HG03439 (cell line): ENCODE results near the gene ABCA5.
A peak's percentile ranks its signal among the peaks of the same experiment; 100 is the strongest.

Experiments used
- ATAC-seq: cut with Tn5 transposase; IDR thresholded peaks from one replicate; pipeline ENCODE4 v1.9.1; 2021; ENCODE audit warnings: mild to moderate bottlenecking, moderate library complexity; ENCODE audit not compliant: unreplicated experiment

Gene ABCA5

GRCh38 chr17:69269131-69269998 is 57.6 kb downstream of the ABCA5 start:
- ATAC-seq: no peak

DNA sequence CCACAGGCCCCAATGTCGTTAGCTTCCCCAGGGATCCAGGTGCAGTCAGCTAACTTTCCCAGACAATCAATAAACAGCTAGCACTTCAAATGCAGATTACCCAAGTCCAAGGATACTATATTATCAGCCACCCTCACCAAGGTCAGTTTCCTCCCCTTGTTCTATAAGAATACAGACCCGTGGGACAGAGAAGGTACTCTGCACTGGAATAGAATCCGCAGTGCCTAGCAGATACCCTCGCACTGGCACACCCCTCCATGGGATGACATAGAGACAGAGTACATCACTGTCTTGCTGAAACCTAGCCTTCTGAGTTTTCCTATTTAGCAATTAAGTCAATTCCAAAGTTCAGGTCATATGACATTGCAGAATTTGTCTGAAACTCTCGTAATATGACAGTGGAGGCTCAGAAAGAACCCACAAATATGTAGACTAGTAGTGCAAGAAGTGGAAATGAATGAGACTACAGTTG is 58.4 kb downstream of the ABCA5 start:
- ATAC-seq: no peak

- no peak for ATAC-seq
Observed at GRCh38 chr17:69267219-69267618, 59.7 kb downstream of the ABCA5 start.

- no peak for ATAC-seq
Observed at GRCh38 chr17:69265873-69266272, 61.1 kb downstream of the ABCA5 start.

- no peak for ATAC-seq
Observed at GRCh38 chr17:69254187-69254586, 72.7 kb downstream of the ABCA5 start.

DNA sequence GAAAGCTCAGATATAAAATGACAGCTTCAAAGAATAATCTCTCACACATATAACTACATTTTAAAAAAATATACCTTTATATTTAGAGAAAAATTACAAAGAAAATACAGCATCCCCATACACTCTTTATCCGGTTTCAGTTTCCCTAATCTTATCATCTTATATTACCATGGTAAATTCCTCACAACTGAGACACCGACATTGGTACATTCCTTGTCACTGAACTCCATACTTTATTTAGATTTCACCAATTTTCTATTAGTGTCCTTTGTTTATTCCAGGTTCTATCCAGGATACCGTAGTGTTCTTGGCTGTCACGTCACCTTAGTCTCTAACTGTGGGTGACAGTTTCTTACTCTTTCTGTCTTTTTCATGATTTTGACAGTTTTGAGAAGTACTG is 76.3 kb downstream of the ABCA5 start:
- no peak for ATAC-seq

- no peak for ATAC-seq
Observed at GRCh38 chr17:69246726-69247375, 80.1 kb downstream of the ABCA5 start.

GRCh38 chr17:69246202-69246601 is 80.7 kb downstream of the ABCA5 start:
- no peak for ATAC-seq

GRCh38 chr17:69245617-69246016 is 81.3 kb downstream of the ABCA5 start:
- ATAC-seq: no peak

GRCh38 chr17:69239611-69240600 is 87.0 kb downstream of the ABCA5 start:
- ATAC-seq: no peak

GRCh38 chr17:69236946-69237345 is 90.0 kb downstream of the ABCA5 start:
- ATAC-seq: no peak

DNA sequence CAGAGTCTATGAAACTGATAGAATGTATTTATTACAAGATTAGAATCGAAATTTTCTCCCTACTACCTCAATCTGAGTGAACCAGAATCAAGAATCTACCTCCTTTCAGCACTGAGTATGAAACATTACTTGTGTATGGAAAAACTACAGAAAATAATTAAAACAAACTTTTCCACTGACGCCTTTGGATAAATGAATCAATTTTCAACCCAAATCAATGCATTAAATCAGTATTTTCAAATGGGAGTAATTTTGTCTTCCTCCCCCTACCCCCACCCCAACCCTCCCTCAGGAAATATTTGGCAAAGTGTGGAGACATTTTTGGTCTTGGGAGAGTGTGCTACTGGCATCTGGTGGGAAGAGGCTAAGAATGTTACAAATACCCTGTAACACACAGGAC is 90.5 kb downstream of the ABCA5 start:
- ATAC-seq: no peak

DNA sequence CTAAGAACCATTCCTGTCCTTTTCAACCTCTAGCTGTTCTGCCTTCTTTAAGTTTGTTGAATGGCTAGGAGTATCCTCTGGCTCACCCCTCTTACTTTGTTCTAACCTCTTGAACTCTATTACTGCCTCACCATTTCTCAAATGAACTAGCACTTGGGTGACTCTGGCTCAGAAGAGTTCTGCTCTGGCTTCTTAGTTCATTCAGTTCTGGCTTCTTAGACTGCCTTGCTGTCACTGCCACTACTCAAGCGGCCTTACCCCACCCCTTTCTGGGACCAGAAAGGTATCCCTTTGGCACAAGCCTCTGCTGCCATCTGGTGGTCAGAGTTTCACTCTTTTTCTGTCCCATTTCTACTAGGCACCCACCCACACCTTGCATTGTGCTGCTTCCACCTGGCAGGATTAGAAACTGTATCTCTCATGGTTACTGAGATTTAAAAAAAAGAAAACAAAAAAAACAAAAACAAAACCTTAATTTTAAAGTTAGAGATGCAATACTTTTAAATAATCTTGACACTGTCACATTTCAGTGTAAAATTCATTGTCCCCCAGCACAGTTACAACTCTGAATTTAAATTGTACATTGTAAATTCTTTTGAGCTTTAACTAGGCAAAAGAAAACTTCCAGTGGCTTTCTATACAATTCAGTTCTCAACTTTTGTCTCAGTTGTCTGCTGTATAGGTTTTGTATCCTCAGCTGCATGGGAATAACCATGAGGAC is 91.4 kb downstream of the ABCA5 start:
- peak; percentile 89 for ATAC-seq

- no peak for ATAC-seq
Observed at GRCh38 chr17:69232650-69233049, 94.3 kb downstream of the ABCA5 start.

GRCh38 chr17:69231521-69231920 is 95.4 kb downstream of the ABCA5 start:
- ATAC-seq: no peak

DNA sequence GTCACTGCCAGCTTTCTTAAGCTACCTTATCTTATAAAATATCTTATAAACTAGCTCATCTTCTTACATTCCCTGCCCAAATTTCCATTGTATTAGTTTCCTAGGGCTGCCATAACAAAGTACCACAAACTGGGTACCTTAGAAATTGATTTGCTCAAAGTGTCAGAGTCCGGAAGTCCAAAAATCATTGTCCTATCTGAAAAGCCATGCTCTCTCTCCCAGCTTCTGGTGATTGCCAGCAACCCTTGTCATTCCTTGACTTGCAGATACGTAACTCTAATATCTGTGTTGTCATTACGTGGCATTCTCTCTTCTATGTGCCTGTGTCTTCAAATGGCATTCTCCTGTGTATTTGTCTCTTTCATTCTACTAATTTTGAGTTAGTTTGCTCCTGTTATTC is 96.0 kb downstream of the ABCA5 start:
- no peak for ATAC-seq

- ATAC-seq: no peak
Observed at GRCh38 chr17:69228576-69228975, 98.4 kb downstream of the ABCA5 start, which contains the start of gene ABCA10. Gene ABCA10, minus strand, starts transcription at chr17:69228824. Its CDS starts 3,466 bp downstream, at chr17:69225358.

DNA sequence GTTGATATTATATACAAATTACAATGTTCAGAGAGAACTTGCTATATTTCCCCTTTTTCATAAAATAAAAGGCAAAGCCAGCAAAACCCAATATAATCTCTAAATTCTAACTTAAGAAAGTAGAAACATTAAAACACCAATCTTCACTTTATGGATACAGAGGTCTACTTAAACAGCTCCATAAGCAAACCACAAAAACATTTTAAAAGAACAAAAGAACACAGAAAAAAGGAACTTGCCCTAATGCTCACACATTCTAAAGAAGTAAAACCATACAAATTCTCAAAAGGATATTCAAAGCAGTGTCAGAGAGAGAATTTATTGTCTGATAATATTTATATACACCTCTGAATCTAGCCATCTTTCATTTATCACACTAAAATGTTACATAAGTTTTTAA is 98.9 kb downstream of the ABCA5 start:
- no peak for ATAC-seq

- no peak for ATAC-seq
Observed at GRCh38 chr17:69227541-69227940, 99.4 kb downstream of the ABCA5 start.

DNA sequence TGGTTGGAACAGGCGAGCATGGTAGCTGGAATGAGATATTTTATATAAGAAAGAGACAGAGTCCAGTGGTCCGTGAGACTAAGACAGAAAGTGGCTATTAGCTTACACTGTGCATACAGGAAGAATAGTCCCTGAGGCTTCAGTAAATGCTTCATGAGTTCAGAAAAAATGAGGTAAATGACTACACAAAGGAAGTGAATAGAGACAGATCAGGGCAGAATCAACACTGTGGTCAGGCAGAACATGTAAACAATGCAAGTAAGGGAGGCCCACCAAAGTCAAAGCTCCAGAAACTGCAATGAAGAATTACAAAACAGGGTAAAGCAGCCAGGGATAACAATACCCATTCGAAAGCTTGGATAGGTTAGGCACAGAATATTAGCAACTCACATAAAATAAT is 103.1 kb downstream of the ABCA5 start:
- ATAC-seq: peak; percentile 72
